HG02884 (cell line): Measurements from ENCODE around the gene TMPRSS12.
"Not testable (repeated sequence)": the region's sequence is repeated elsewhere in the genome, so short reads cannot be mapped to it uniquely, and the experiment has no call there.

Experiments used
- ATAC-seq: cut with Tn5 transposase; IDR thresholded peaks from one replicate; pipeline ENCODE4 v1.9.1; 2021; ENCODE audit warnings: mild to moderate bottlenecking, moderate library complexity; ENCODE audit not compliant: unreplicated experiment

The TMPRSS12 gene

GRCh38 chr12:50842637-50843493, at the start of gene TMPRSS12:
Gene TMPRSS12, plus strand, starts transcription at chr12:50842926. Its CDS starts 39 bp downstream, at chr12:50842965.
- ATAC-seq, result no peak

- ATAC-seq, result no peak
Observed at GRCh38 chr12:50799908-50800307, 42.8 kb upstream of the TMPRSS12 start.

DNA sequence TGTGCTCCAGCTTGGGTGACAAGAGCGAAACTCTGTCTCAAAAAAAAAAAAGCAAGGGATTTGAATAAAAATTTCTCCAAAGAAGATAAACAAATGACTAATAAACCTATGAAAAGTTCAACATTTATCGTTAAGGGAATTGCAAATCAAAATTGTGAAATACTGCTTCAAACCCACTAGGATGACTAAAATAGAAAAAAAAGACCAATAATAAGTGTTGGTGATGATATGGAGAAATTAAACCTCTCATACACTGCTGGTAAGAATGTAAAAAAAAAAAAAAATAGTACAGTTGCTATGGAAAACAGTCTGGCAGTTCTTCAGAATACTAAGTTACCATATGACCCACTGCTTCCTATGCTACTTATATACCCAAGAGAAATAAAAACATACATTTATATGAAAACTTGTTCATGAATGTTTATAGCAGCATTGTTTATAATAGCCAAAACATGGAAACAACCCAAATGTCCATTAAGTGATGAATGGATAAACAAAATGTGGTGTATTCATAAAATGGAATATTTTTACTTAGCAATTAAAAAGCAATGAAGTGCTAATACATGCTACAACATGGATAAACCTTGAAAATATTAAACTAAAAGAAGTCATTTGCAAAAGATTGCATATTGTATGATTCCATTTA, 39.4 kb upstream of the TMPRSS12 start:
- no peak for ATAC-seq

DNA sequence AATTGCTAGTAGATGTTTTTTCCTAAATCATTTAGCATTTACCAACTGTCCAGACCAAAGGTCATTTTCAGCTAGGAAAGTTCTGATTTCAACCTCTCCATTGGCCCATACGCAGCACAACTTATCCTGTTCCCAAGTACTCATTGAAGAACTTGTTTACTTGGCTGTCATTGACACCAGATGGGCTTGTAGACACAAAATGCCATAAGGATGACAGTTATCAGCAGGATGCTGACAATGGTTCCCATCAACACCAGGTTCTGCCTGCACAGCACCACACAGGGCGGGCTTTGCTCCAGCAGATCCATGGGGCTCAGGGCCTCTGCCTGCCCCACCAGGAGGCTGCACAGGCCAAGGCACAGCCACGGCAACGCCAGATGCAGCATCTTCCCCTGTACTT, 36.5 kb upstream of the TMPRSS12 start:
- ATAC-seq, result no peak

GRCh38 chr12:50809131-50809530, 33.6 kb upstream of the TMPRSS12 start:
- not testable (repeated sequence) for ATAC-seq

DNA sequence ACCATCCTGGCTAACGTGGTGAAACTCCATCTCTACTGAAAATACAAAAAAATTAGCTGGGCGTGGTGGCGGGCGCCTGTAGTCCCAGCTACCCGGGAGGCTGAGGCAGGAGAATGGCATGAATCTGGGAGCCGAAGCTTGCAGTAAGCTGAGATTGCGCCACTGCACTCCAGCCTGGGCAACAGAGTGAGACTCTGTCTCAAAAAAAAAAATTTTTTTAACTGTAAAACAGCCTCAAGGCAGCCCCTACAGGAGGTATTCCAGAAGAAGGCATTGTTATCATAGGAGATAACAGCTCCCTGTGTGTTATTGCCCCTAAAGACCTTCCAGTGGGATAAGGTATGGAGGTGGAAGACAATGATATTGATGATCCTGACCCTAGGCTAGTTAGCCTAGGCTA, 27.8 kb upstream of the TMPRSS12 start:
- not testable (repeated sequence) for ATAC-seq

GRCh38 chr12:50820177-50820576, 22.5 kb upstream of the TMPRSS12 start:
- ATAC-seq, result no peak

- ATAC-seq, result no peak
Observed at GRCh38 chr12:50822082-50822481, 20.6 kb upstream of the TMPRSS12 start.

GRCh38 chr12:50823724-50824123, 19.0 kb upstream of the TMPRSS12 start:
- not testable (repeated sequence) for ATAC-seq

DNA sequence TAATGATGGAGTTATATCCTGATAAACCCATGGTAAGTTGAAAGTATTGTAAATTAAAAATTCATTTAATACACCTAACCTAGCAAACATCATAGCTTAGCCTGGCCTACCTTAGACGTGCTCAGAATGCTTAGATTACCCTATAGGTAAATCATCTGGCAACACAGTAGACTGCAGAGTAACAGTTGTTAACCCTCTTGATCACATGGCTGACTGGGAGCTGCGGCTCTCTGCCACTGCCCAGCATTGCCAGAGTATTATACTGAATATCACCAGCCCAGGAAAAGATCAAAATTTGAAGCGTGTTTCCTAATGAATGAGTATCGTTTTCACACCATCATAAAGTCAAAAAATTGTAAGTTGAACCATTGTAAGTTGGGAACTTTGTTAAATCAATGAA, 17.8 kb upstream of the TMPRSS12 start:
- ATAC-seq, result no peak

GRCh38 chr12:50825372-50825838, 17.3 kb upstream of the TMPRSS12 start:
- ATAC-seq, result no peak

- ATAC-seq, result no peak
Observed at GRCh38 chr12:50828121-50828520, 14.6 kb upstream of the TMPRSS12 start.

GRCh38 chr12:50828886-50829285, 13.8 kb upstream of the TMPRSS12 start:
- ATAC-seq, result no peak

DNA sequence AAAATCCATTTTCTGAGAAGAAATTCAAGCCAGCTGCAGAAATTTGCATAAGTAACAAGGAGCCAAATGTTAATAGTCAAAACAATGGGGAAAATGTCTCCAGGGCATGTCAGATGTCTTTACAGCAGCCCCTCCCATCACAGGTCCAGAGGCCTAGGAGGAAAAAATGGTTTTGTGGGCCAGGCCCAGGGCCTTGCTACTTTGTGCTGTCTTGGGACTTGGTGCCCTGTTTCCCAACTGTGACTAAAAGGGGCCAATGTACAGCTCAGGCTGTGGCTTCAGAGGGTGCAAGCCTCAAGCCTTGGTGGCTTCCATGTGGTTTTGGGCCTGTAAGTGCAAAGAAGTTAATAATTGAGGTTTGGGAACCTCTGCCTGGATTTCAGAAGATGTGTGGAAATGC, 8.9 kb upstream of the TMPRSS12 start:
- ATAC-seq, result not testable (repeated sequence)

DNA sequence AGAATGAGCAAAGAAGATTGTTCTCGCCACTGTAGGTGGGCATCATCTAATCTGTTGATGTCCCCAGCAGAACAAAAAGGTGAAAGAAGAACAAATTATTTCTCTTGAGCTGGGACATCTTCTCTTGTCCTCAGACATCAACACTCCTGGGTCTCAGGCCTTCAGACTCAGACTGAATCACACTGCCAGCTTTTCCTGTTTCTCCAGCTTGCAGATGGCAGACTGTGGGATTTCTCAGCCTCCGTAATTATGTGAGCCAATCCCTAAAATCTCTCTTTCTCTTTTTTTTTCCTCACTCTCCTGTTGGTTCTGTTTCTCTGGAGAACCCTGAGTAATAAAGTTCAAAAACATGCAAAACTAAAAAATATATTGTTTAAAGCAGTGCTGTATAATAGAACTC, 3.7 kb upstream of the TMPRSS12 start:
- no peak for ATAC-seq

DNA sequence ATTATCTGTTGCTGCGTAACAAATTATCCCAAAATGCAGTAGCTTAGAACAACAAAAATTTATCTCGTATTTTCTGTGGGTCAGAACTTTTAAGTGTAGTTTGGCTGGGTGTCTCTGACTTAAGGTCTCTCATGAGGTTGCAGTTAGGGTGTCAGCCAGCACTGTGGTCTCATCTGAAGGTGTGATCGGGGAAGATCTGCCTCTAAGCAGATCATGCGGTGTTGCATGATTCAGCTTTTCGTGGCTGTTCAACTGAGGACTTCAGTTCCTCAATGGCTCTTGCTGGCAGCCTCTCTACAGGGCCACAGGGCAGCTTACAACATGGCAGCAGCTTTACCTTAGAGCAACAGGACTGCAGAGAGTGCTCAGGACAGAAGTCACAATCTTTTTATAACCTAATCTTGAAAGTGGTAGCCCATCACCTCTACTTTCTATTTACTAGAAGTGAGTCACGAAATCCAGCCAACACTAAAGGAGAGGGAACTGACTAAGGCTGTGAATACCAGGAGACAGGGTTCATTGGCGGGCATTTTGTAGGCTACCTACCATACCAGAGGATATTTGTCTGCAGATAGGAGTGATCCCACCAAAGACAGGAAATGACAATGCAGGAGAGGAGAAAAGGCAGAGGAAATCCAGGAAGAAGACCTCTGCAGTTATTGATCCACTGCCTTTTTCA, 1.8 kb upstream of the TMPRSS12 start:
- ATAC-seq, result no peak

DNA sequence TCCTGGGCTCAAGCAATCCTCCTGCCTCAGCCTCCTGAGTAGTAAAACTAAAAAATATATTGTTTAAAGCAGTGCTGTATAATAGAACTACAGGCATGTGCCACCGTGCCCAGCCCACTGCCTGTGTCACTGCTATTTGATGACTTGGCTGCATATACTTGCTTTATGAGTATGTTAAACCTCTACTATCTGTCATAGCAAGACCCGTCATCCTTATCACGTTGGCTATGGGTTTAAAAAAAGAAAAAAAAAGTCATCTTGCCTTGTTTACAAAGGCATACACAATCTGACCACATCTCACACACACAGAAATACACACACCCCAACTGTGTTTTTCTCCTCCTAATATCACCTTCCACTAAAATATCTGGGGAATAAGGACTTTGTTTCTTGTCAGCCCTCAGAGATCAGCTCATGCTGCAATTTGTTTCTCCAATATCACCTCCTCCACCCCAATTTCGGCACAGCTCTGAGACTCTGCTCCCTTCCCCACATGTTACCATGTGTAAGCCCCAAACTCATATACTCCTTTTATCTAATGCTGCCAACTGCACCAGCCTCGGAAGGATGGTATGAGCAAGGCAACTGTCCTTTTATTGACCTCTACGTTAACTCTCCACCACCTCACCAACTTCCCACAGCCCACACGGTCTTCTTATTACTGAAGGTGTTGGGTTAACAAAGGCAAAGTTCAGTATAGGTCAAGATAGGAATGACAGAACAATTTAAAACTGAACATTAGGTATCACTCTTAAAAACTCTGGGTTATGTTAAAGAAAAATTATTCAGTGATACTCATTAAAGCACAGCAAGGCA, 802 bp upstream of the TMPRSS12 start:
- no peak for ATAC-seq

- ATAC-seq, result no peak
Observed at GRCh38 chr12:50845021-50845647, 2.4 kb downstream of the TMPRSS12 start.

- no peak for ATAC-seq
Observed at GRCh38 chr12:50848963-50849362, 6.2 kb downstream of the TMPRSS12 start.

DNA sequence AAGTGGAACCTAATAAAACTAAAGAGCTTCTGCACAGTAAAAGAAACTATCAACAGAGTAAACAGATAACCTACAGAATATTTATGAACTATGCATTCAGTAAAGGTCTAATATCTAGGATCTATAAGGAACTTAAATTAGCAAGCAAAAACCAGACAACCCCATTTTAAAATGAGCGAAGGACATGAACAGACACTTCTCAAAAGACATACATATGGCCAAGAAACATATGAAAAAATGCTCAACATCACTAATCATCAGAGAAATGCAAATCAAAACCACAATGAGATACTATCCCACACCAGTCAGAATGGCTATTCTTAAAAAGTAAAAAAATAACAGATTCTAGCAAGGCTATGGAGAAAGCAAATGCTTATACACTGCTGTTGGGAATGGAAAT, 12.5 kb downstream of the TMPRSS12 start:
- not testable (repeated sequence) for ATAC-seq
